Measurements from ENCODE around the gene TTC34. TPM values are rescaled to one million over a fixed set of nuclear protein-coding genes. Genes with fewer than 3 reads are reported as not detected.
A peak's percentile ranks its signal among the peaks of the same experiment; 100 is the strongest.

Gene TTC34
- total RNA-seq, 1 donor: 0.36 TPM

- Histone ChIP-seq H3K27ac (ENCODE audit: low read depth, low read length) (no peak overlapping the region), H3K36me3 (ENCODE audit: insufficient read depth, low read length) (no peaks in the 10 kb centered on the region), H3K4me2 (ENCODE audit: insufficient read depth, low read length) (no peak overlapping the region), H2AFZ (ENCODE audit: low read length) (no peak overlapping the region), H3K4me3 (ENCODE audit: insufficient read depth, low read length) (no peak overlapping the region), H3K9me3 (ENCODE audit: low read depth, low read length) (no peaks in the 10 kb centered on the region), H3K4me1 (ENCODE audit: insufficient read depth, low read length) (no peaks in the 10 kb centered on the region), H3K27me3 (ENCODE audit: insufficient read depth, low read length) (peaks cover 5% of the 10 kb centered on the region), H4K20me1 (ENCODE audit: insufficient read depth, low read length) (no peaks in the 10 kb centered on the region), H3K79me2 (ENCODE audit: insufficient read depth, low read length) (no peaks in the 10 kb centered on the region)
- DNase-seq (ENCODE audit: insufficient read length, low spot score, missing footprints): peak; percentile 84
- TF ChIP-seq CTCF (IDR thresholded peaks at IDR 0.05; ENCODE audit: extremely low read depth, low read depth, low read length): no peak
These were observed 168.0 kb downstream of the TTC34 start for GRCh38 chr1:2633366-2633935.

GRCh38 chr1:2632561-2633361 lies 168.7 kb downstream of the TTC34 start, which contains the start of gene MMEL1:
Gene MMEL1, minus strand, starts transcription at chr1:2633016. Its CDS starts 3,532 bp downstream, at chr1:2629484.
- H3K9me3 ChIP-seq (ENCODE audit: low read depth, low read length): no peaks in the 10 kb centered on the region
- H3K4me2 ChIP-seq (ENCODE audit: insufficient read depth, low read length): no peak within 1 kb of the TSS
- peaks cover 11% of the 10 kb centered on the region for H3K27me3 ChIP-seq (ENCODE audit: insufficient read depth, low read length)
- H2AFZ ChIP-seq (ENCODE audit: low read length): no peak within 1 kb of the TSS
- TF ChIP-seq CTCF (IDR thresholded peaks at IDR 0.05; ENCODE audit: extremely low read depth, low read depth, low read length): no peak
- H3K4me1 ChIP-seq (ENCODE audit: insufficient read depth, low read length): no peaks in the 10 kb centered on the region
- DNase-seq (ENCODE audit: insufficient read length, low spot score, missing footprints): no peak
- H3K27ac ChIP-seq (ENCODE audit: low read depth, low read length): no peak within 1 kb of the TSS
- no peaks in the 10 kb centered on the region for H3K36me3 ChIP-seq (ENCODE audit: insufficient read depth, low read length)
- no peaks in the 10 kb centered on the region for H3K79me2 ChIP-seq (ENCODE audit: insufficient read depth, low read length)
- H4K20me1 ChIP-seq (ENCODE audit: insufficient read depth, low read length): no peaks in the 10 kb centered on the region
- no peak within 1 kb of the TSS for H3K4me3 ChIP-seq (ENCODE audit: insufficient read depth, low read length)

- H3K4me3 ChIP-seq (ENCODE audit: insufficient read depth, low read length): no peak overlapping the region
- H3K27ac ChIP-seq (ENCODE audit: low read depth, low read length): no peak overlapping the region
- no peaks in the 10 kb centered on the region for H3K36me3 ChIP-seq (ENCODE audit: insufficient read depth, low read length)
- no peaks in the 10 kb centered on the region for H3K9me3 ChIP-seq (ENCODE audit: low read depth, low read length)
- H2AFZ ChIP-seq (ENCODE audit: low read length): no peak overlapping the region
- H4K20me1 ChIP-seq (ENCODE audit: insufficient read depth, low read length): no peaks in the 10 kb centered on the region
- H3K79me2 ChIP-seq (ENCODE audit: insufficient read depth, low read length): no peaks in the 10 kb centered on the region
- no peaks in the 10 kb centered on the region for H3K4me1 ChIP-seq (ENCODE audit: insufficient read depth, low read length)
- H3K4me2 ChIP-seq (ENCODE audit: insufficient read depth, low read length): no peak overlapping the region
- peaks cover 18% of the 10 kb centered on the region for H3K27me3 ChIP-seq (ENCODE audit: insufficient read depth, low read length)
- no peak for TF ChIP-seq CTCF (IDR thresholded peaks at IDR 0.05; ENCODE audit: extremely low read depth, low read depth, low read length)
- peak; percentile 76 for DNase-seq (ENCODE audit: insufficient read length, low spot score, missing footprints)
These were observed 169.5 kb downstream of the TTC34 start for GRCh38 chr1:2632051-2632430.

Measured in osteoblast (primary cell).